GM12878 (cell line): ENCODE results near the gene RMI2. TPM values are rescaled to one million over a fixed set of nuclear protein-coding genes. Genes with fewer than 3 reads are reported as not detected.

ENCODE experiments used
- ATAC-seq: fragments of 200-7000 bp; cut with Tn5 transposase; 3 replicates; pipeline ENCODE4 v1.9.1; 2020; ENCODE audit warnings: mild to moderate bottlenecking, moderate library complexity
- BruUV-seq: library from RNA; stranded (reverse); fragments of 400-500 nt; replicated peaks from 2 replicates; lab custom pipeline; 2021; lab: Mats Ljungman, UMichigan
- CTCF ChIA-PET: fragments of 300-600 bp; sonication (Branson Sonifier 250); formaldehyde crosslinking; extraction: SDS; loops from one replicate; lab custom pipeline; 2021; ENCODE audit warnings: inconsistent platforms; lab: Yijun Ruan, JAX
- POLR2A ChIA-PET: fragments of 350-600 bp; formaldehyde crosslinking; extraction: SDS; loops from one replicate; lab custom pipeline; 2021; ENCODE audit warnings: inconsistent platforms; lab: Charles Lee
- RAD21 ChIA-PET: fragments of 300-600 bp; sonication (Branson Sonifier 250); formaldehyde crosslinking; loops from one replicate; lab custom pipeline; 2023; ENCODE audit warnings: antibody characterized with exemption; ENCODE audit not compliant: unreplicated experiment; lab: Charles Lee
- SMC1A ChIA-PET: fragments of 300-600 bp; sonication (Branson Sonifier 250); formaldehyde crosslinking; loops from one replicate; lab custom pipeline; 2023; ENCODE audit not compliant: unreplicated experiment, uncharacterized antibody; lab: Charles Lee
- DNase-seq: peaks from one replicate; pipeline ENCODE4 v3.0.0-alpha.2; 2011; ENCODE audit warnings: low read depth, low spot score
- FAIRE-seq: peaks from 3 replicates; lab custom pipeline; 2011; peaks lifted over from hg19 to GRCh38; lab: Jason Lieb, UNC
- H2AFZ ChIP-seq: 2 replicates; pipeline ENCODE4 v1.6.0; 2011; ENCODE audit warnings: low read depth, low read length, control low read depth; ENCODE audit not compliant: control insufficient read depth
- H3K27ac ChIP-seq: 2 replicates; pipeline ENCODE4 v1.5.1; 2011; ENCODE audit warnings: control low read depth; ENCODE audit not compliant: control insufficient read depth, insufficient read depth
- H3K27me3 ChIP-seq, 2 experiments: replicated peaks in 1 of 2; 2 replicates each; pipeline versions ENCODE4 v1.6.0 to v1.6.1; 2011; ENCODE audit warnings: low read length in 1 of 2; ENCODE audit not compliant: control insufficient read depth in 2 of 2, insufficient read depth in 2 of 2
- H3K36me3 ChIP-seq, 2 experiments: 2 replicates each; pipeline ENCODE4 v1.5.1; 2011; ENCODE audit warnings: low read length in 1 of 2; ENCODE audit not compliant: control insufficient read depth in 2 of 2, insufficient read depth in 2 of 2
- H3K4me1 ChIP-seq: 2 replicates; pipeline ENCODE4 v1.6.1; 2011; ENCODE audit warnings: mild to moderate bottlenecking, low read length, moderate library complexity, mixed read lengths; ENCODE audit not compliant: control insufficient read depth, insufficient read depth
- H3K4me2 ChIP-seq: 2 replicates; pipeline ENCODE4 v1.6.0; 2011; ENCODE audit warnings: control low read depth; ENCODE audit not compliant: control insufficient read depth, insufficient read depth
- H3K4me3 ChIP-seq: fragments of 200-600 bp; sonication (generic); 2 replicates; pipeline ENCODE4 v1.5.1; 2016
- H3K79me2 ChIP-seq: 2 replicates; pipeline ENCODE4 v1.6.0; 2011; ENCODE audit warnings: low read length; ENCODE audit not compliant: control insufficient read depth, insufficient read depth
- H3K9ac ChIP-seq: 2 replicates; pipeline ENCODE4 v1.8.0; 2011; ENCODE audit warnings: low read length, control low read depth, mixed read lengths; ENCODE audit not compliant: control insufficient read depth, insufficient read depth
- H3K9me3 ChIP-seq: replicated peaks from 3 replicates; pipeline ENCODE4 v1.5.1; 2011; ENCODE audit warnings: mild to moderate bottlenecking, low read length; ENCODE audit not compliant: control insufficient read depth, insufficient read depth
- H4K20me1 ChIP-seq: 2 replicates; pipeline ENCODE4 v1.6.0; 2011; ENCODE audit not compliant: control insufficient read depth, insufficient read depth
- ASH2L ChIP-seq: fragments of 300-600, 200-600 bp; sonication (generic); IDR thresholded peaks from 2 replicates; pipeline ENCODE4 v1.6.1; 2017; ENCODE audit warnings: low read depth, mild to moderate bottlenecking, borderline replicate concordance
- ATF2 ChIP-seq: IDR thresholded peaks from 2 replicates; pipeline ENCODE4 v1.6.1; 2012; ENCODE audit warnings: low read length, inconsistent platforms
- CTCF ChIP-seq, 3 experiments: IDR thresholded peaks in 2 of 3; conservative IDR thresholded peaks in 1 of 3; 2 replicates each; pipeline ENCODE4 v1.5.1; 2011; ENCODE audit warnings: low read depth in 3 of 3, low read length in 3 of 3, mild to moderate bottlenecking in 3 of 3, control low read depth in 2 of 3, moderate library complexity in 2 of 3, inconsistent platforms in 1 of 3, mixed read lengths in 1 of 3; ENCODE audit not compliant: control insufficient read depth in 2 of 3, insufficient read depth in 1 of 3; ENCODE audit errors: extremely low read depth in 1 of 3
- ETV6 ChIP-seq, 2 experiments: fragments of 450-650 bp in 1 of 2; IDR thresholded peaks in 1 of 2; conservative IDR thresholded peaks in 1 of 2; 2 replicates each; pipeline ENCODE4 v1.6.1; 2014; ENCODE audit warnings: antibody characterized with exemption in 1 of 2, borderline replicate concordance in 1 of 2, low read depth in 1 of 2, mild to moderate bottlenecking in 1 of 2, moderate library complexity in 1 of 2
- GABPA ChIP-seq: IDR thresholded peaks from 2 replicates; pipeline ENCODE4 v1.6.1; 2014; ENCODE audit warnings: antibody characterized with exemption, low read depth, mild to moderate bottlenecking, inconsistent platforms
- IRF4 ChIP-seq: IDR thresholded peaks from 2 replicates; pipeline ENCODE4 v1.6.1; 2011; ENCODE audit warnings: low read depth, low read length
- NFIC ChIP-seq: IDR thresholded peaks from 2 replicates; pipeline ENCODE4 v1.6.1; 2012; ENCODE audit warnings: low read depth, mild to moderate bottlenecking, inconsistent platforms, low read length, moderate library complexity
- NKRF ChIP-seq: fragments of 450-650 bp; conservative IDR thresholded peaks from 2 replicates; pipeline ENCODE4 v1.6.1; 2017; ENCODE audit warnings: mild to moderate bottlenecking, moderate library complexity
- POU2F2 ChIP-seq: IDR thresholded peaks from 3 replicates; pipeline ENCODE4 v1.6.1; 2011; ENCODE audit warnings: low read depth, mild to moderate bottlenecking, low read length, borderline replicate concordance
- SMC3 ChIP-seq: IDR thresholded peaks from 2 replicates; pipeline ENCODE4 v1.6.1; 2011; ENCODE audit warnings: low read length, improper control_type of control experiment, borderline replicate concordance
- ZNF217 ChIP-seq: fragments of 450-650 bp; IDR thresholded peaks from 2 replicates; pipeline ENCODE4 v1.6.1; 2017; ENCODE audit warnings: antibody characterized with exemption, mild to moderate bottlenecking
- ZNF274 ChIP-seq: IDR thresholded peaks from one replicate; pipeline ENCODE4 v1.8.0; 2011; ENCODE audit not compliant: insufficient read length, insufficient read depth
- ZNF592 ChIP-seq: fragments of 450-650 bp; IDR thresholded peaks from 2 replicates; pipeline ENCODE4 v1.6.1; 2017; ENCODE audit warnings: mild to moderate bottlenecking, moderate library complexity
- ZSCAN29 ChIP-seq: fragments of 450-650 bp; IDR thresholded peaks from 2 replicates; pipeline ENCODE4 v1.6.1; 2017; ENCODE audit warnings: mild to moderate bottlenecking, moderate library complexity
- WGBS: methylation state at CpG from one replicate; pipeline ENCODE4 v1.1.6; 2016; ENCODE audit warnings: low lambda C conversion rate; ENCODE audit not compliant: insufficient replicate concordance, insufficient coverage; ENCODE audit errors: missing lambda C conversion rate; 5-methylcytosine and 5-hydroxymethylcytosine counted together
- in situ Hi-C: fragments of 300-500 bp; cut with MboI; formaldehyde crosslinking; loops from 9 replicates; pipeline ENCODE4 v1.14.3; 2018; ENCODE audit warnings: mixed read lengths
- intact Hi-C: fragments of 100-400 bp; cut with micrococcal nuclease; formaldehyde crosslinking; loops from one replicate; pipeline ENCODE4 v1.14.2; 2022; ENCODE audit not compliant: unreplicated experiment
- polyA plus RNA-seq, 11 experiments: library from polyadenylated mRNA; depleted of rRNA in 4 of 11; unstranded in 6 of 11; stranded (reverse) in 5 of 11; fragments of >200 nt; fragmentation: Nextera tagmentation in 4 of 11; fragmentation: Illumina TruSeq in 1 of 11; extraction: Ambion mirVana in 4 of 11; extraction: Trizol in 1 of 11; gene quantifications; 1 replicate in 1 of 11; 2 replicates in 10 of 11; pipeline versions ENCODE4 v1.2.1 to v1.2.3, GENCODE V29; 2011 to 2016; ENCODE audit warnings: inconsistent platforms in 2 of 11, missing spikeins in 2 of 11, low read depth in 1 of 11
- total RNA-seq, 4 experiments: library from RNA; depleted of rRNA in 3 of 4; stranded (reverse); fragments of >200 nt in 3 of 4; fragmentation: Illumina TruSeq in 1 of 4; extraction: Trizol in 1 of 4; gene quantifications; 2 replicates each; pipeline versions ENCODE4 v1.2.1 to v1.2.3, GENCODE V29; 2013 to 2021

Gene RMI2
- total and polyA plus RNA-seq, 10 of the 15 experiments (the other 5 are each of a cell fraction or from before 2014, with no cell fraction given): 9.6 to 68.8 (median 32.1) TPM

GRCh38 chr16:11354407-11354732, 9.1 kb downstream of the RMI2 start:
- WGBS: 23% methylated on average over 5 of the region's 5 CpGs
- peak overlapping the region; percentile 90 for H3K27ac ChIP-seq
- H4K20me1 ChIP-seq: no peaks in the 10 kb centered on the region
- no peak overlapping the region; the same call in 1 of the 2 replicates for H2AFZ ChIP-seq
- ChIA-PET RAD21 (interaction anchor here (0.7 to 11.3 kb wide), 15 partner anchors 8 to 390 kb away, joined by 3 to 243 read pairs (median 10); partner anchors contain the start of gene SOCS1), POLR2A (interaction anchor here (0.6 to 7.8 kb wide), 15 partner anchors 9 to 1042 kb away, joined by 3 to 60 read pairs (median 5); partner anchors contain the start of genes RMI2 and SOCS1), SMC1A (interaction anchor here (0.8 to 9.5 kb wide), 29 partner anchors 8 to 397 kb away, joined by 3 to 104 read pairs (median 5); partner anchors contain the start of genes PRM3 and SOCS1), CTCF (interaction anchor here (0.9 to 8.6 kb wide), 14 partner anchors 9 to 400 kb away, joined by 3 to 170 read pairs (median 5); partner anchors contain the start of genes RMI2 and SOCS1)
- in situ Hi-C loops: no loop called here
- H3K4me3 ChIP-seq: peak overlapping the region; percentile 8; the same call in 1 of the 2 replicates
- peak overlapping the region; percentile 49 for H3K9ac ChIP-seq
- H3K27me3 ChIP-seq: no peaks in the 10 kb centered on the region
- FAIRE-seq (no peak), DNase-seq (no peak), ATAC-seq (peak; percentile 65)
- no TSS peak for BruUV-seq
- no peaks in the 10 kb centered on the region for H3K36me3 ChIP-seq
- H3K4me1 ChIP-seq: peaks cover 37% of the 10 kb centered on the region
- H3K4me2 ChIP-seq: peak overlapping the region; percentile 80
- intact Hi-C loops: loop anchor here (2.0 to 10.0 kb wide), 3 partner anchors 174 to 280 kb away; no protein-coding TSS in a partner anchor
- H3K79me2 ChIP-seq: peaks cover 2% of the 10 kb centered on the region; the same call in 1 of the 2 replicates
- H3K9me3 ChIP-seq: no peaks in the 10 kb centered on the region
- TF ChIP-seq POU2F2 (no peak), ASH2L (no peak), NFIC (no peak), ZNF217 (no peak), ETV6 (conservative IDR thresholded peaks at IDR 0.05 in 1 of 2, IDR thresholded peaks at IDR 0.05 in 1 of 2; ENCODE audit: borderline replicate concordance in 1 of 2, low read depth in 1 of 2) (no peak), ZNF274 (no peak), SMC3 (no peak), CTCF (IDR thresholded peaks at IDR 0.05 in 2 of 3, conservative IDR thresholded peaks at IDR 0.05 in 1 of 3; ENCODE audit: control insufficient read depth in 2 of 3, extremely low read depth in 1 of 3, insufficient read depth in 1 of 3, low read depth in 3 of 3, low read length in 3 of 3) (peak in 1 of 3 experiments; percentile 8; a peak in 1 of 6 replicates), GABPA (no peak), ZNF592 (no peak), NKRF (0 out of 2 replicates have a peak, but pooled peaks have one; percentile 22), ATF2 (no peak), IRF4 (no peak), ZSCAN29 (no peak)
